GM13976 (cell line): ENCODE data around the gene IMMP2L.
"Not testable (repeated sequence)": the region's sequence is repeated elsewhere in the genome, so short reads cannot be mapped to it uniquely, and the experiment has no call there.

Source experiments
- DNase-seq: peaks from one replicate; pipeline ENCODE4 v3.0.0; 2012; ENCODE audit warnings: low spot score
- in situ Hi-C: fragments of 300-500 bp; cut with MboI; formaldehyde crosslinking; loops from one replicate; pipeline ENCODE4 v1.12.0; 2022; ENCODE audit warnings: low sequenced_read_pairs, mixed read lengths, inconsistent platforms; ENCODE audit not compliant: unreplicated experiment
- TF ChIP-seq, protein P1 (sequence below): IDR thresholded peaks from 2 replicates; pipeline ENCODE4 v1.5.1; 2012; ENCODE audit warnings: borderline replicate concordance, mild to moderate bottlenecking; ENCODE audit not compliant: insufficient read depth; ENCODE audit errors: extremely low read depth, missing control alignments, control extremely low read depth

The IMMP2L gene

DNA sequence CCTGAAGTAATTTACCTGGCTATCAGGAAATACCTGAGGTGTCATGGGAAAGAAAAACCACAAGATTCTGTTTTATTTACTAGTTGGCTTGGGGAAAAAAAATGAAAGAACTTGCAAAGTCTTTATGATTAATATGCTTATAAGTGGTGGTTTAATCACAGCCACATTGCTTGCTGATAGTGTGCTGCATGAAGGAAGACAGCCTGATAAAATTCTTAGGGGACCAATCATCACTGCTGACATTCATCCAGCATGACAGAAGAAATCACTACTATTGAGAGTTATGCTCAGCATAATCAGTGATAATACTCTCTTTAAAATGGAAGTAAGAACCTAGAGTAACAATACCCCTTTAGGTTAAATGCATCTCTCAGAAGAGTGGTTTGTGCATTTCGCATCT lies 621.5 kb downstream of the IMMP2L start:
- in situ Hi-C loops, result no loop called here
- DNase-seq, result no peak
- TF ChIP-seq, protein P1, sequence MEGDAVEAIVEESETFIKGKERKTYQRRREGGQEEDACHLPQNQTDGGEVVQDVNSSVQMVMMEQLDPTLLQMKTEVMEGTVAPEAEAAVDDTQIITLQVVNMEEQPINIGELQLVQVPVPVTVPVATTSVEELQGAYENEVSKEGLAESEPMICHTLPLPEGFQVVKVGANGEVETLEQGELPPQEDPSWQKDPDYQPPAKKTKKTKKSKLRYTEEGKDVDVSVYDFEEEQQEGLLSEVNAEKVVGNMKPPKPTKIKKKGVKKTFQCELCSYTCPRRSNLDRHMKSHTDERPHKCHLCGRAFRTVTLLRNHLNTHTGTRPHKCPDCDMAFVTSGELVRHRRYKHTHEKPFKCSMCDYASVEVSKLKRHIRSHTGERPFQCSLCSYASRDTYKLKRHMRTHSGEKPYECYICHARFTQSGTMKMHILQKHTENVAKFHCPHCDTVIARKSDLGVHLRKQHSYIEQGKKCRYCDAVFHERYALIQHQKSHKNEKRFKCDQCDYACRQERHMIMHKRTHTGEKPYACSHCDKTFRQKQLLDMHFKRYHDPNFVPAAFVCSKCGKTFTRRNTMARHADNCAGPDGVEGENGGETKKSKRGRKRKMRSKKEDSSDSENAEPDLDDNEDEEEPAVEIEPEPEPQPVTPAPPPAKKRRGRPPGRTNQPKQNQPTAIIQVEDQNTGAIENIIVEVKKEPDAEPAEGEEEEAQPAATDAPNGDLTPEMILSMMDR, result no peak

DNA sequence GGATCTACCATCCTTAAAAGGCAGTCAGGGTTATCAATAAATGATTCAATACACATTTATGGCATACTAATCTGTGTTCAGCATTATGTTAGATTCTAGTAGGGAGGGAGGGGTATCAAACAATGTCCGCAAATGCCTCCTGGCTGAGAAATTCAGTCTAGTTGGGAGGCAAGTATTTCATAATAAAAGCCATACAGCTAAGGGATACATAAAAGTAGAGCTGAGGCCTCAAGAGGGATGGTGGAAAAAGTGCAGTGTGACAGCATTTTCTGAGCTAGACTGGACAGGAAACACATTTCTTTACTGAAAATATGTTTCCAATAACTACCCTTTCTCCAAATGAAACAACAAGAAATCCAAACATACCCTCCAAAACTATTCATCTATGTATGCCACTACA lies 624.1 kb downstream of the IMMP2L start:
- in situ Hi-C loops, result no loop called here
- DNase-seq, result no peak
- TF ChIP-seq, protein P1, result no peak

DNA sequence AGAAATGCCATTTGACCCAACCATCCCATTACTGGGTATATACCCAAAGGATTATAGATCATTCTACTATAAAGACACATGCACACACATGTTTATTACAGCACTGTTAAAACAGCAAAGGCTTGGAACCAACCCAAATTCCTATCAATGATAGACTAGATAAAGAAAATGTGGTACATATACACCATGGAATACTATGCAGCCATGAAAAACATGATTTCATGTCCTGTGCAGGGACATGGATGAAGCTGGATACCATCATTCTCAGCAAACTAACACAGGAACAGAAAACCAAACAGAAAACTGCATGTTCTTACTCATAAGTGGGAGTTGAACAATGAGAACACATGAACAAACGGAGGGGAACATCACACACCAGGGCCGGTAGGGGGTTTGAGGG lies 625.6 kb downstream of the IMMP2L start:
- DNase-seq, in situ Hi-C loops: not testable (repeated sequence)

DNA sequence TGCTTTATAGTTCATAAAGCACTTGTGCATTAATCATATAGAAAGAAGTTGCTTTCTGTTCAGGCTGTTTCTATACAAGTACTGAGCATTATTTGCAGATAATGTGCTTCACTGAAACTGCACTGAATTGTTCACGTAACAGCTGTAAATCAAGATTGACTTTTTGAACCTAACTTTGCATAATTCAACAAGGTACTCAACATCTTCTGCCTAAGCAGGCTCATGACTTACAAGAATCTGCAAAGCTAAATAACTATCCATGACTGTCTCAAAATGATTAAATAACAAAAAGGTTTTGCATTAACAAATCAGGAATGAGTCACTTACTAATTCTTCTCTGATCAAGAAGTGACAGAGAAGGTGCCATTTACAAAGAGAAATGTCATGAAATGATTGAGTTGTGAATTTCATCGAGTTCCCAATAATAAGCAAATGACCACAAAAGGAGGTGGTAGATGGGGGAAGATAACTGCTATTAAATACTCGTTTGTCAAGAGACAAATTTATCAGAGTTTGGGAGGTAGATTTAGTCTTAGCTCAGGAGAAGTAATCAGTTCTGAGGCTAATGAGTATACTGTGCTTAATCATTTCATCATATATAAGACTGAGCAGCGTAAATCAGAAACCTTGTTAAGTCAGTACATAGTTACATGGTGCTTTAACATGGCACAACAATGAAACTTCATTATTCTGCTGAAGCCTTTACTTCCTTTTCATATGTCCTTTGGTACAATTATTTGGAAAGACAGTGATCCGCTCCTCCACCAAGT lies 632.6 kb downstream of the IMMP2L start:
- no peak for DNase-seq
- TF ChIP-seq, protein P1, result no peak
- in situ Hi-C loops, result no loop called here

DNA sequence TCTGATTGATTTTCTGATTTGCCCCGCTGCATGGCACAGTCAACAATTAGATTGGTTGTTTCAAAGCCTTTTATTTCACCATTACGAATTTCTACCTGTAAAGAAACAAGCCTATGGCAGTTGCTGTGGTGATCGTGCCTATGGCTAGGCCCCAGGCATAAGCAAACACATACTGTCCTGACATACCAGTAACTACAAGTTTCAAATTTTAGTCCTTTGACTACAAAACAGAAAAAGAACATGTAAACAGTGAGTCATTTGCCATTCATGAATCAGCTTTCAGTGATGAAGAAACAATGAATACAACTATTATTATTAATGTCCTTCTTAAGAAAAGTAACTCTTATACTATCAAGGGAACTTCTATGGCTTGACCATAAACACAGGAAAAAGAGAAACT lies 639.4 kb downstream of the IMMP2L start:
- DNase-seq, result no peak
- TF ChIP-seq, protein P1, result no peak
- in situ Hi-C loops, result no loop called here

DNA sequence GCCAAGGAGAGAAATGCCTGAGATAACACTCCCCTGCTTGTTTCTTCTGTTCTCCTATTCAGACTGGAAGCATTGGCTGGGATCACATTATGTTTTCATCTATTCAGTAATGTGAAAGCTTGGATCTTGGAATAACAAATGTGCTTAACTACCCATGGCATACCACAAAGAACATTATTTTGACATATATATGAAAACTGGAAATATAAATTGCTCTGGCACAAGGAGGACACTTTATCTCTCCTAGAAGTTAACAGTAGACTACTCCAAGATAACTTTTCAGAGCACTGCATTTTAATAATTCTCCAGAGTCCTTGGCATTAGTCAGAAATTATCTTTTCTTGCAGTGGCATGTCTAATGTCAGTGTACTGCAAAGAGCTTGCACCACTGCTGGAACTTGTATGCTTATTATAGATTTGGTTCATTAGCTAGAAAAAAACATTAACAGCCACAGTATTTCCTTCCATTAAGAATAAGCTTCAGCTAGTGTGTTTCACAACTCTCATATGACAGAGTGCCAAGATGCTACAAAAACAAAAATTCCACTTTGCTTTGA lies 640.6 kb downstream of the IMMP2L start:
- no peak for DNase-seq
- in situ Hi-C loops, result no loop called here
- TF ChIP-seq, protein P1, result no peak

DNA sequence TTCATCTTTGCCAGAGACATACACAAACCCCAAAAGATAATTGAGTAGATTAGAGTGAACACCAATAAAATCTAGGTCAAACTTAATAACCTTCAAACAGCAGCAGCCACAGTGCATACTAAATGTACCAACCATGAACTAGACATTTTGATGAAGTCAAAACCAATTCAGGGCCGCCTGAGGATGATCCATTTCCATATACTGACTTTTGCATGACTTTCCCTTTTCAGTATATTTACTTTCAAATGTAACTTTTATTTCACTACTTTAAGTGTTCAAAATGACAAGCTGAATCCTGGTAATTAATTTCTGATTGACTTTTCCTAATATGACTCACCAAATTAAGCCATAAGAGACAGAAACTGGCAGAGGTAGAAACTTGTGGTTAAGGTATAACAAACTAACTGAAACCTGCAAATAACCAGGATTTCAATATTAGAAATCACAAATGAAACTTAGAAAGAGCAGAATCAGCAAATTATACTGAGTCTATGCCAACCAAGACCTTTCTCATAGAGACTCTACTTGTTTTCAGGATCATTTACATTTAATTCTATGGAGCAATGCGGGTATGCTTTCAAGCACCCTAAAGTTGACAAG lies 643.2 kb downstream of the IMMP2L start:
- in situ Hi-C loops, result no loop called here
- TF ChIP-seq, protein P1, result no peak
- no peak for DNase-seq
